Esophagus squamous epithelium (tissue), 4 donors: ENCODE results near the gene ELL2.

ENCODE experiments used
- CTCF ChIP-seq, 6 experiments: fragments of 450-650 bp in 4 of 6; fragments of 200-600 bp in 2 of 6; sonication (generic) in 2 of 6; IDR thresholded peaks; one replicate each; pipeline ENCODE4 v1.5.1; 2016 to 2019; ENCODE audit warnings: antibody characterized with exemption in 6 of 6, mild to moderate bottlenecking in 4 of 6, moderate library complexity in 4 of 6
- POLR2A ChIP-seq, 4 donors: fragments of 450-650 bp; IDR thresholded peaks; one replicate each; pipeline ENCODE4 v1.6.1; 2017; ENCODE audit warnings: antibody characterized with exemption in 4 of 4, mild to moderate bottlenecking in 4 of 4, moderate library complexity in 3 of 4

- no peak for TF ChIP-seq CTCF (IDR thresholded peaks at IDR 0.05)
- no peak for TF ChIP-seq POLR2A (IDR thresholded peaks at IDR 0.05)
Measured at GRCh38 chr5:95883185-95884016, 78.2 kb downstream of the ELL2 start.
